Activated CD8-positive, alpha-beta memory T cell treated with anti-CD3 and anti-CD28 coated beads, Interleukin-2, amount 50 U/mL, for 48 hours (primary cell): ENCODE measurements around the gene OR6Q1.
"Not testable (repeated sequence)": the region's sequence is repeated elsewhere in the genome, so short reads cannot be mapped to it uniquely, and the experiment has no call there.

Experiments used
- DNase-seq: peaks from one replicate; pipeline ENCODE4 v3.0.0-alpha.2; 2020

OR6Q1 gene

GRCh38 chr11:58030653-58031052, at the start of gene OR6Q1:
Gene OR6Q1, plus strand, starts transcription at chr11:58030953. Its CDS starts 0 bp downstream, at chr11:58030953.
- no peak for DNase-seq

GRCh38 chr11:57981536-57981935, 49.2 kb upstream of the OR6Q1 start:
- DNase-seq = no peak

GRCh38 chr11:57982776-57983175, 48.0 kb upstream of the OR6Q1 start:
- no peak for DNase-seq

GRCh38 chr11:57983191-57983590, 47.6 kb upstream of the OR6Q1 start:
- DNase-seq = no peak

GRCh38 chr11:57999523-57999922, 31.2 kb upstream of the OR6Q1 start:
- DNase-seq = not testable (repeated sequence)

- DNase-seq = not testable (repeated sequence)
Measured at GRCh38 chr11:58000021-58000420, 30.7 kb upstream of the OR6Q1 start.

GRCh38 chr11:58000699-58001098, 30.1 kb upstream of the OR6Q1 start:
- no peak for DNase-seq

GRCh38 chr11:58003036-58003435, 27.7 kb upstream of the OR6Q1 start:
- DNase-seq = no peak

GRCh38 chr11:58003591-58003990, 27.2 kb upstream of the OR6Q1 start:
- DNase-seq = no peak

GRCh38 chr11:58004664-58005063, 26.1 kb upstream of the OR6Q1 start:
- DNase-seq = no peak

- DNase-seq = no peak
Measured at GRCh38 chr11:58006940-58007339, 23.8 kb upstream of the OR6Q1 start.

GRCh38 chr11:58011771-58012170, 19.0 kb upstream of the OR6Q1 start:
- DNase-seq = no peak

GRCh38 chr11:58023435-58023931, 7.3 kb upstream of the OR6Q1 start, which contains the start of gene OR9Q1:
Gene OR9Q1, plus strand, starts transcription at chr11:58023881. Its CDS starts 155,564 bp downstream, at chr11:58179445.
- DNase-seq = no peak

- DNase-seq = no peak
Measured at GRCh38 chr11:58024601-58025091, 6.1 kb upstream of the OR6Q1 start.

- no peak for DNase-seq
Measured at GRCh38 chr11:58027341-58027740, 3.4 kb upstream of the OR6Q1 start.

- DNase-seq = no peak
Measured at GRCh38 chr11:58028687-58029411, 1.9 kb upstream of the OR6Q1 start.

- DNase-seq = no peak
Measured at GRCh38 chr11:58034471-58034870, 3.7 kb downstream of the OR6Q1 start.

- DNase-seq = no peak
Measured at GRCh38 chr11:58039589-58039988, 8.8 kb downstream of the OR6Q1 start.

GRCh38 chr11:58043379-58043778, 12.6 kb downstream of the OR6Q1 start:
- no peak for DNase-seq

- DNase-seq = no peak
Measured at GRCh38 chr11:58046231-58046630, 15.5 kb downstream of the OR6Q1 start.

GRCh38 chr11:58047818-58048217, 17.1 kb downstream of the OR6Q1 start:
- DNase-seq = no peak

GRCh38 chr11:58055806-58056401, 25.2 kb downstream of the OR6Q1 start:
- no peak for DNase-seq

- no peak for DNase-seq
Measured at GRCh38 chr11:58057481-58057880, 26.7 kb downstream of the OR6Q1 start.
